Fibroblast of the aortic adventitia (primary cell): ENCODE data around the gene HHATL. TPM values are rescaled to one million over a fixed set of nuclear protein-coding genes. Genes with fewer than 3 reads are reported as not detected.
A peak's percentile ranks its signal among the peaks of the same experiment; 100 is the strongest.
"Not testable (repeated sequence)": the region's sequence is repeated elsewhere in the genome, so short reads cannot be mapped to it uniquely, and the experiment has no call there.

Experiments used
- DNase-seq: peaks from one replicate; pipeline ENCODE4 v3.0.0-alpha.2; 2010; ENCODE audit warnings: low read depth
- H3K4me3 ChIP-seq: 2 replicates; pipeline ENCODE4 v1.5.1; 2011; ENCODE audit warnings: low read depth, mild to moderate bottlenecking, control low read depth, low read length, moderate library complexity
- total RNA-seq: library from RNA; depleted of rRNA; stranded (reverse); fragments of >200 nt; gene quantifications from 2 replicates; pipeline ENCODE4 v1.2.3, GENCODE V29; 2012; ENCODE audit warnings: low replicate concordance
- TF ChIP-seq, protein P1 (sequence below): IDR thresholded peaks from 2 replicates; pipeline ENCODE4 v1.5.1; 2011; ENCODE audit warnings: mild to moderate bottlenecking, low read length, control low read depth, inconsistent platforms; ENCODE audit not compliant: insufficient read depth

The HHATL gene
- total RNA-seq, 1 donor = not detected

DNA sequence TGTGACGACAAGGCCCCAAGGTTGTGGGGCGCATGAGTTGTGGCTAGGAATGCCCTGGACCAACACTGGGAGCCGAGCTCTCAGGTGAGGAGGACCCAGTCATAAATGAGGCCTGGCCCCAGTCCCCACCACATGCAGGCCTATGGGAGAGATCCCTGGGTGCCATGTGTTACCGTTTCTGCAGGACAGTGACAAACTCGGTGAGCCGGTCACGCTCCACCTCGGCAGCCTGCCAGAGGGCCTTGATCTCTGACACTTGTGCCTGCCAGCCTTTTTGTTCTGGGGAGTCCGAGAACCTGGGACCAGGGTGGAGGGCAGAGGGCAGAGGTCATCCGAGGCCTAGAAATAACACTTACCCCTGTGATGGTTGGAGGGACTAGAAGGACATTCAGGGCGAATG lies 27.7 kb upstream of the HHATL start:
- no peak for DNase-seq
- no peak overlapping the region for H3K4me3 ChIP-seq
- TF ChIP-seq, protein P1, sequence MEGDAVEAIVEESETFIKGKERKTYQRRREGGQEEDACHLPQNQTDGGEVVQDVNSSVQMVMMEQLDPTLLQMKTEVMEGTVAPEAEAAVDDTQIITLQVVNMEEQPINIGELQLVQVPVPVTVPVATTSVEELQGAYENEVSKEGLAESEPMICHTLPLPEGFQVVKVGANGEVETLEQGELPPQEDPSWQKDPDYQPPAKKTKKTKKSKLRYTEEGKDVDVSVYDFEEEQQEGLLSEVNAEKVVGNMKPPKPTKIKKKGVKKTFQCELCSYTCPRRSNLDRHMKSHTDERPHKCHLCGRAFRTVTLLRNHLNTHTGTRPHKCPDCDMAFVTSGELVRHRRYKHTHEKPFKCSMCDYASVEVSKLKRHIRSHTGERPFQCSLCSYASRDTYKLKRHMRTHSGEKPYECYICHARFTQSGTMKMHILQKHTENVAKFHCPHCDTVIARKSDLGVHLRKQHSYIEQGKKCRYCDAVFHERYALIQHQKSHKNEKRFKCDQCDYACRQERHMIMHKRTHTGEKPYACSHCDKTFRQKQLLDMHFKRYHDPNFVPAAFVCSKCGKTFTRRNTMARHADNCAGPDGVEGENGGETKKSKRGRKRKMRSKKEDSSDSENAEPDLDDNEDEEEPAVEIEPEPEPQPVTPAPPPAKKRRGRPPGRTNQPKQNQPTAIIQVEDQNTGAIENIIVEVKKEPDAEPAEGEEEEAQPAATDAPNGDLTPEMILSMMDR = no peak

GRCh38 chr3:42729404-42730145 lies 27.0 kb upstream of the HHATL start:
- no peak overlapping the region for H3K4me3 ChIP-seq
- peak; percentile 24 for DNase-seq
- TF ChIP-seq, protein P1 = no peak

DNA sequence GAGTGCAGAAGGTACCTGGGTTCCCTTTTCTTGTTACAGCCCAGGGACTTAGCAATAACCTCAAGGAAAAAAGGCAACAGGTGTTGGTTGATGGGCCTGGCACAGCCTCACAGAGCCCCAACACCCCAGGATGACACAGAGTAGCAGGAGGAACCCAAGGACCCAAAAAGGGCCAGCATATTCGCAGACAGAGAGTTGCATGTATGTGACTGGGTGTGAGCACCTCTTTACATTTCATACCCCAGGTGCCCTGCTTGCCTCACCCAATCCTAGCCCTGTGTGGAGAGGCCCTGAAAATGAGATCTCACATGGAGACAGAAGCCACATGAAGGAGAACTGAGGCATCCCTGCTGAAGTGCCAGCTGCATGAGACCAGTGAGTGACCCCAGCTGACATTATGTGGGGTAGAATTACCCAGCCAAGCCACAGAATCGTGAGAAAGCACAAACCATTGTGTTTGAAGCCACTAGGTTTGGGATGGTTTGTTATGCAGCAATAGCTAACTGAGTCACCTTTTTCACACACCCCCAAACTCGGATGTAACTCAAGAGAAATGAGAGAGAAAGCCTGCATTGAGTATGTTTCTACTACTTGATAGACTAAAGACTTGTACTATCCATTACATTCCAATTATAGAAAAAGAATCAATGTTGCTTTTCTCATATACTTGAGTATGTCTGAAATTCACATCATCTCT lies 26.2 kb upstream of the HHATL start:
- TF ChIP-seq, protein P1 = no peak
- H3K4me3 ChIP-seq = no peak overlapping the region
- no peak for DNase-seq

GRCh38 chr3:42728056-42728455 lies 25.5 kb upstream of the HHATL start:
- no peak overlapping the region for H3K4me3 ChIP-seq
- TF ChIP-seq, protein P1 = no peak

GRCh38 chr3:42725454-42725853 lies 22.9 kb upstream of the HHATL start:
- TF ChIP-seq, protein P1 = no peak
- DNase-seq = no peak
- no peak overlapping the region for H3K4me3 ChIP-seq

More at GRCh38 chr3:42728056-42728455, 25.5 kb upstream of the HHATL start:
- DNase-seq = no peak

- TF ChIP-seq, protein P1 = no peak
- no peak for DNase-seq
- H3K4me3 ChIP-seq = no peak overlapping the region
Observed at GRCh38 chr3:42723219-42723618, 20.6 kb upstream of the HHATL start.

DNA sequence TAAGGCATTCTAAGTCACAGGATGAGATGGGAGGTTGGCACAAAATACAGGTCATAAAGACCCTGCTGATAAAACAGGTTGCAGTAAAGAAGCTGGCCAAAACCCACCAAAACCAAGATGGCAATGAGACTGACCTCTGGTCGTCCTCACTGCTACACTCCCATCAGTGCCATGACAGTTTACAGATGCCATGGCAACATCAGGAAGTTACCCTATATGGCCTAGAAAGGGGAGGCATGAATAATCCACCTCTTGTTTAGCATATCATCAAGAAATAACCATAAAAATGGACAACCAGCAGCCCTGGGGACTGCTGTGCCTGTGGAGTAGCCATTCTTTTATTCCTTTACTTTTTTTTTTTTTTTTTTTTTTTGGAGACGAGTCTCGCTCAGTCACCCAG lies 19.8 kb upstream of the HHATL start:
- not testable (repeated sequence) for H3K4me3 ChIP-seq, DNase-seq
